Fibroblast of skin of left biceps (primary cell): ENCODE results near the gene TXLNA.
"Not testable (repeated sequence)": the region's sequence is repeated elsewhere in the genome, so short reads cannot be mapped to it uniquely, and the experiment has no call there.

ENCODE experiments used
- DNase-seq, 2 experiments: peaks; one replicate each; pipeline ENCODE4 v3.0.0-alpha.2; 2013; ENCODE audit warnings: low read depth in 2 of 2

The TXLNA gene

DNA sequence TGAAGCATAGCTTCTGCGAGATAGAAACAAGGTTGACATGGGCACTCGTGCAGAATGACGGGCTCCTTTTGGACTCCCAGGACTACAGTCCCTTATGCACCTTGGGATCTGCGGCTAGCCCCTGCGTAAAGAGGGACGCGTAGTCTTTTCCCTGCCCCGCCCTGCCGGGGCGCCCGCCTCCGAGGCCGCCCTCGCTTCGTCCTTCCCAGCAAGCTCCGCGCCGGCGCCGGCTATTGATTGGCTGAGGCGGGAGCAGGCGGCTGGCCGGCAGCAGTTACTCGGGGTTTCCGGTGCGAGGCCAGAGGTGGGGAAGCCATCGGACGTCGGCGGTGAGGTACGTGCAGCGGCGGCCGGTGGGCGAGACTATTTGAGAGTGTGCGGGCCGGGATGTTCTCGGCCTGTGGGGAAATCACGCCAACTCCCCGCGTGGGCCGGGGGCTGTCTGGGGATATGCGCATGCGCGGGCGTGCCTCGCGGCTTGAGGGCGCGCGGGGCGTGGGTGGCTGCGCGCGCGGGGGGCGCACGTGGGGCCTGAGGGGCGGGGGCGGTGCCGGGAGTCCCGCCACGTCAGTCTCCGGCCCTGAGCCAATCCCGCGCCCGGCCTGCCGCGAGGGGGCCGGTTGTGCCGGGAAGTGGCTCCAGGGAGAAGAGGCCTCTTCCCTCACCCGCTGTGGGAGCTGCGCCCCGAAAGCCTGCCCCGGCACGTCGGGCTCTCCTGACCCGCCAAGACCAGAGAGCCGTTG lies at the start of gene TXLNA:
Gene TXLNA, plus strand, starts transcription at position 233 of the 743 bp plus-strand sequence. CDS start 671 bp downstream, outside the sequence.
- DNase-seq, result peak; percentile 75 to 76

- DNase-seq, result not testable (repeated sequence)
Observed at GRCh38 chr1:32133950-32134280, 45.6 kb upstream of the TXLNA start.

DNA sequence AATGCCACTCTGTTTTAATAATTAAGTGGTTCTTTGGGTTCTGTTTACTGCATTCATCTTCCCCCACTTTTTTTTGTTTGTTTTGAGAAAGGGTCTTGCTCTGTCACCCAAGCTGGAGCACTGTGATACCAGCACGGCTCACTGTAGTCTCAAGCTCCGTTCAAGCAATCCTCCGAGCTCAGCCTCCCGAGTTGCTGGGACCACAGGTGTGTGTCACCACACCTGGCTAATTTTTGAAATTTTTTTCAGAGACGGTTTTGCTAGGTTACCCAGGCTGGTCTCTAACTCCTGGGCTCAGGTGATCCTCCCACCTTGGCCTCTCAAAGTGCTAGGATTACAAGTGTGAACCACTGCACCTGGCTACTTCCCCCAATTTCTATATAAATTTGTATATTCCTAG lies 42.4 kb upstream of the TXLNA start:
- no peak for DNase-seq

GRCh38 chr1:32138965-32139364 lies 40.5 kb upstream of the TXLNA start:
- no peak for DNase-seq

- DNase-seq, result peak; percentile 44 to 47
Observed at GRCh38 chr1:32142446-32143301, 36.8 kb upstream of the TXLNA start.

- DNase-seq, result not testable (repeated sequence)
Observed at GRCh38 chr1:32143302-32143695, 36.2 kb upstream of the TXLNA start.

GRCh38 chr1:32144033-32144432 lies 35.4 kb upstream of the TXLNA start:
- no peak for DNase-seq

- not testable (repeated sequence) for DNase-seq
Observed at GRCh38 chr1:32147799-32148198, 31.7 kb upstream of the TXLNA start.

- DNase-seq, result no peak
Observed at GRCh38 chr1:32150847-32151246, 28.6 kb upstream of the TXLNA start.

DNA sequence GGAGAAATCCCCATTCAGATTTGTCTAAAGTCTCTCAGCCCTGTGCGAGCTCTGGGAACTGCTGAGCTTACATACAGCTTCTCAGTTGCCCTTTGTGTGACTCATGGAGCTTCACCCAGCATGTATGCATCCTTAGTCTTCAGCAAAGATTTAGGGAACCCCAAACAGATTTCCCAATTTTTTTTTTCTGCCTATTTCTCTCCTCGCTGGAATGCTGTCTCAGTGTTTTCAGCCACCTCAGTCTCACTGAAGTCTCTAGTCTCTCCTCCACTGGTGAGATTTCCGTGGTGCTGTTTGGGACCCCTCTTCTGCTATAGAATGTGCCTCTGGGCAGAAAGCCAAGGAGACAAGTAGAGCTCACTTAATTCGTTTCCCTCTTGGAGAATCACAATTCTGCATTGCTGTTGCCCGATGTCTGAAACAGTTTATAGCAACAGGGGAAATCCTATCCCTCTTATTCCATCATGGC lies 28.1 kb upstream of the TXLNA start:
- peak; percentile 41 to 57 for DNase-seq

GRCh38 chr1:32159189-32159588 lies 20.3 kb upstream of the TXLNA start:
- DNase-seq, result no peak

- no peak for DNase-seq
Observed at GRCh38 chr1:32163405-32163804, 16.1 kb upstream of the TXLNA start.

DNA sequence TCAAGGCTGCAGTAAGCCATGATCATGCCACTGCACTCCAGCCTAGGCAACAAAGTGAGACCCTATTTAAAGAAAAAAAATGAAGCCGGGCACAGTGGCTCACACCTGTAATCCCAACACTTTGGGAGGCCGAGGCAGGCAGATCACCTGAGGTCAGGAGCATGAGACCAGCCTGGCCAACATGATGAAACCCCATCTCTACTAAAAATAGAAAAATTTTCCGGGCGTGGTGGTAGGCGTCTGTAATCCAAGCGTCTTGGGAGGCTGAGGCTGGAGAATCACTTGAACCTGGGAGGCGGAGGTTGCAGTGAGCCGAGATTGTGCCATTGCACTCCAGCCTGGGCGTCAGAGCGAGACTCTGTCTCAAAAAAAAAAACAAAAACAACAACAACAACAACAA lies 13.8 kb upstream of the TXLNA start:
- not testable (repeated sequence) for DNase-seq

GRCh38 chr1:32170991-32171390 lies 8.5 kb upstream of the TXLNA start:
- no peak for DNase-seq

DNA sequence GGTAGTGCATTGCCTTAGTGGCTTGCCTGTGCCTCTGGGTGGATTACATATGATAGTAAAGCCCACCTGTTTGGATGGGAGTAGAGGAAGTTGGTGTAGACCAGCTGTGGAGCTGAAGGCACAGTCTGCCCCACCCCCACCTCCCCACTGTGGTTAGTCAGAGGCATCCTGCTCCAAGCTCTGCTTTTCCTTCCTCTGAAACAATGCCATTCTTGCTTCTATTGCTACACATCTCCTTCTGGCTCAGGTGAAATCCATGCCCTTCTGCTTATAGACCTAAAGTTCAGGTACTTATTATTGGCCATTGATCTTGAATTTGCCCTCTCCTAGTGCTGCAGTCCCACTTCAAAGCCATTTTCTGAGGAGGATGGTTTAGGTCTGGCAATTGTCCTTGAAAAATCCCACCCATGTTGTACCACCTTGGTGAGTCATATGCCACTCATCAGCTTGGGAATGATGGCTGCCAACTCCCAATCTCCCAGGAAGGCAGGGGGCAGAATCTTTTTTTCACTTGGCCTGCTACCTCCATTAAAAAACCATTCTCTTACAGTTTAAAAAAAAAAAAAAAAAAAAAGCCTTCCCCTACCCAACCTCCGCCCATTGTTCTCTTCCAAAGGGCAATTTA lies 6.7 kb upstream of the TXLNA start:
- no peak for DNase-seq

DNA sequence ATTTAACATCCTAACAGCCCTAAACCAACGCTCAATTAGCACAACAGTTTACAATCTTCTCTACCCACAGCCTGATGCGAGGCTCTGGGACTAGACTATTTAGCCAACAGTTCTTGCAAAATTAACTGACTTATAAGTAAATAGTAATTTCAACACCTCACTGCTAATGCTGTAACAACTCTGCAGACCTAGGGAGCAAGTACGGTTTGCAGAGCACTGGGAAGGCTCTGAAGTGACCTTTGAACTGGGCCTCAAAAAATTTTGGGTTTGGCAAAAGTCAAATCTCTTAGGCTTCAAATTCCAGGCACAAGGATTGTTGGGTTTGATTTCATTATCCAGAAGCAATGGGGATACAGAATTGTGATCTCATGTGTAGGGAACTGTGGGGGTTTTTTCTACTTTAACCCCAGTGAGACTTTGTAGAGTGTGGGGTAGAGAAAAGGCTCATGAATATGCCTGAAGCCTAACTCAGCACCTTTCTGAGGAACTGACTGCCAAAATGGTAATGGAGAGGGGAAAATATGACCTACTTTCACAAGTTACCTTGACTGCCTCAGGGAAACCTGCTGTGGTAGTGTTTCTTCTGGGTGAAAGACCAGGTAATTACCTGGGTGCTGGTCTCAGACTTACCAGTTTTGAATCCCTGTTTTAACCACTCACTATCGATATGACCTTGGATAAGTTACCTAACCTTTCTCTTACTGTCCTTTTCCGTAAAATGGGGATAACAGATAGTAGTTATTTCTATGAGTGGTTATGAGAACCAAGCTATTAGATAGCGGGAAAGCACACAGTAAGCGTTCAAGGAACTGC lies 889 bp upstream of the TXLNA start:
- DNase-seq, result no peak

GRCh38 chr1:32179193-32179442 lies 357 bp upstream of the TXLNA start:
- DNase-seq, result no peak

GRCh38 chr1:32180186-32181060 lies 948 bp downstream of the TXLNA start:
- no peak for DNase-seq

GRCh38 chr1:32181065-32181464 lies 1.6 kb downstream of the TXLNA start:
- DNase-seq, result no peak

DNA sequence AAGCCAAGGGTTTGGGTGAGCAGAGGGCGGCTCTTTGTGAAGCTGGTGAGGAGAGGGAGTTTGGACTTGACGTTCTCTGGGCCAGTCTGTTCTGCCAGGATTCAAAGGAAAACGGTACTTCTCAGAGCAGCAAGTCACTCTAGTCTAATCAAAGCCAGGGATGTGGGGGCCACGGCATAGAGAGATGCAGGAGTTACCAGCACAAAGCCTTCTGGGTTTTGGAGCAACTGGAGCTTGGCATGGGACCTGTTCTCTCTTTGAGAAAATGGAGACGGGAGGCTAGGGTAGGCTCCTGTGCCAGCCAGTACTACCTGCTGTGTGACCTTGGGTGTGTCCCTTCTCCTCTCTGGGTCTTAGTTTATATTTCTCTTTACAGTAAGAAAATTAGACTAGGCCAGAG lies 2.1 kb downstream of the TXLNA start:
- no peak for DNase-seq

- no peak for DNase-seq
Observed at GRCh38 chr1:32182060-32182459, 2.6 kb downstream of the TXLNA start.
